HG03139 (cell line): Measurements from ENCODE around the gene BRINP1.
"Not testable (repeated sequence)": the region's sequence is repeated elsewhere in the genome, so short reads cannot be mapped to it uniquely, and the experiment has no call there.

ENCODE experiments used
- ATAC-seq: cut with Tn5 transposase; IDR thresholded peaks from one replicate; pipeline ENCODE4 v1.9.1; 2021; ENCODE audit not compliant: unreplicated experiment

Gene BRINP1

GRCh38 chr9:119215651-119216050, 153.6 kb downstream of the BRINP1 start:
- no peak for ATAC-seq

DNA sequence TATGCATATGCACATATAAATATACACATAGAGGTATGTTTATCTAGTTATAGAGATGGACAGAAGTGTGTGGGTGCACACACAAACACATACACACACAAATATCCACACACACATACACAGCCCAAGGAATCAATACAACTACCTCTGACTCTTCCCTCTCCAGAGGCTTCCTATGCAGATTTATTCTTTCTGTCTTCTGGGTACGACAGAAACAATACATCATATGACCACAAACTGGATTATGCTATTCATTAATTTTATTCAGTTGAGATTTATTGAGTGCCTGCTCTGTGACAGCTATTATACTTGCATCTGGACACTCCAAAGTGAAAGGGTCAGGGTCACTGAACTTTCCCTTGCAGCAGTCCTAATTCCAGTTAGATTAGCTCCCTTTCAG, 155.8 kb downstream of the BRINP1 start:
- ATAC-seq, result no peak

DNA sequence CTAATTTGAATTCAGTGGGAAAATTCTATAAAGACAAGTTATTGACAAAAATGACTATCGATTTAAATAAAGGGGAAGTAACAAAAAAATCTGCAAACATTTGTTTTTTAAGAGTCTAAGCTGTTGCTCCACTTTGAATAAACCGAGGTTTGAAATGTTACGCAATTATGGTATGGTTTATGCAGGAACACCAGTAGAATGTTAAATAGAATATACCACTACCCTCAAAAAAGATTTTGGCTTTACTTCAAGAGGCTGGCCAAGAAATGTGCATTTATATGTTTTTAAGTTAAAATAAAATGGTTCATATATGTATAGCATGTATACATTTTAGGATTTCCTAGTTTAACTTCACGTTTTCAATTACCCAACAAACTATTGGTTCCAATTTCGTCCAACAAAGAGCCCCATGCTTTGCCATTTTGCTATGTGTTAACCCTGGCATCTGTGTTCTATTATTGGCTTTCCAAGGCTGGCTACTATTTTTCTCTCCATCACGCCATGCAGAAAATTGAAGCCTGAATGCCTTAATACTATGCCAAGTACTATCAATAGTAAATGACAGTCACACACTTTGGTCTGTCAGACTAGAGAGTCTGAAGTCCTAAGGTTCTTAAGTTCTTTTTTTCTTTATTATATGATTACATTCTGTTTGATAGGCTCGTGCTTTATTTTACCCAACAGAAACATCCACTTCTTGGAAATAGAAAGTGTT, 171.2 kb downstream of the BRINP1 start:
- ATAC-seq, result no peak

- ATAC-seq, result no peak
Measured at GRCh38 chr9:119195521-119195920, 173.7 kb downstream of the BRINP1 start.

- ATAC-seq, result no peak
Measured at GRCh38 chr9:119185298-119185697, 183.9 kb downstream of the BRINP1 start.

DNA sequence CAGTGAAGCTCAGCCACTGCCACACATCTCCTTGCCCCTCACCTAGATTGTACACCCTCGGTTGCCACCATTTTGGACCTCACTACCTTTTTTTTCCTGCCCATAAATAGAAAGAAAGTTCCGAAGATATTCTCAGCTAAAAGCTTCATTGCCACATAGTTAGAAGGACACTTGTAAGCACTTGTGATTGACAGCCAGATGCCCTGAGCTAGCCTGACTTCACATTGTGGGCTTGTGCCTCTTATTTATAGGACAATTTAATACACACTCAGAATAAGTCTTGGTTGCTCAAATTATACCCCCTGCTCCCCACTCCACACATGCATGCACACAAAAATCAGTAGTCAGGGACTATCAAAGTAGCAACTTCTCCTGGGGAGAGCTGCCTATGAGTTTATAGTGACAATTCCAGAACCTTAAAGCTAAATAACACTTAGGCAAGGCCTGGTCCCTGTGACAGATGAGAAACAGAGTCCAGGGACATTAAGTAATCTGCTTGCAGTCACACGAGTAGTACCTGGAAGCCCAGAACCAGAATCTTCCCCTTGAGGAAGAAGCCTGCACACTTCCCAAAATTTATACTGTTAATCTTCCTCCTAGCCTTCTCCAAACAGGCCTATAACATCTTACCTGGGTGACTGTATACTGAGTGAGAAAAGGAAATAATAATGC, 184.8 kb downstream of the BRINP1 start:
- ATAC-seq, result no peak

- ATAC-seq, result no peak
Measured at GRCh38 chr9:119181561-119181960, 187.7 kb downstream of the BRINP1 start.

GRCh38 chr9:119180897-119181296, 188.3 kb downstream of the BRINP1 start:
- no peak for ATAC-seq

DNA sequence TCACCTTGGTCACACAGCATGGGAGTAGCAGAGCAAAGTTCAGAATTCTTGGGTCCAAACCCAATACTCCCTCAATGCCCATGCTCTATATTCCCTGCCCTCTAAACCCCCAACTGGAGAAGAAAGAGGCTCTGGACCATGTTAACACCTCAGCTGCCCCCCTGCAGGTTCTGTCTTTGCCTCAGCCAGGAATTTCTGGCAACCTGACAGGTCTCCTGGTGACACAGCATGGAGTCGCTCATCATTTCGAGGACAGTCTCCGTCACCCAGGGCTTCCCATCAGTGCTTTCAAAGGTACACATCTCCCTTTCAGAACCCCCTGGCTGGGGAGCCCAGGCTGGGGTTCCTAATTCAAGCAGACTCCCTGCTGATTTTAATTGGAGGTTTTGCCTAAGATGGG, 189.5 kb downstream of the BRINP1 start:
- ATAC-seq, result no peak

GRCh38 chr9:119177196-119177595, 192.0 kb downstream of the BRINP1 start:
- ATAC-seq, result no peak

DNA sequence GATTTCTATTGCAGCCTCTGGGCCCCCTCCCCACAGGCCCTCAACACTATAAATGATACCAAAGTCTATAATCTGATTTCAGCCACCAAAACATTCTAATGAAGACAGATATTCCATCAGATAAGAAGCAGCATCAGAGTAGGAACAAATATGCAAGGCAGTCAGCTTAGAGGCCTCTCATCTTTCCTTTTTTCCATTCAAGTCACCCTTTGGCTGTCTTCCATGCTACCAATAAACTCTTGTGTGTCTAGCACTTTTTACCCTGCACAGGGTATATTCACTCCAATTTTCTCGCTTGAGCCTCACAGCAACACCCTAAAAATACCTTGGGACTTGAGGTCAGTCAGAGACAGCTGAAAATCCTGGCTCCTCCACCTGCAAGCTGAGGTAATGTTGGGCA, 193.7 kb downstream of the BRINP1 start:
- no peak for ATAC-seq

GRCh38 chr9:119169222-119169621, 200.0 kb downstream of the BRINP1 start:
- ATAC-seq, result not testable (repeated sequence)

DNA sequence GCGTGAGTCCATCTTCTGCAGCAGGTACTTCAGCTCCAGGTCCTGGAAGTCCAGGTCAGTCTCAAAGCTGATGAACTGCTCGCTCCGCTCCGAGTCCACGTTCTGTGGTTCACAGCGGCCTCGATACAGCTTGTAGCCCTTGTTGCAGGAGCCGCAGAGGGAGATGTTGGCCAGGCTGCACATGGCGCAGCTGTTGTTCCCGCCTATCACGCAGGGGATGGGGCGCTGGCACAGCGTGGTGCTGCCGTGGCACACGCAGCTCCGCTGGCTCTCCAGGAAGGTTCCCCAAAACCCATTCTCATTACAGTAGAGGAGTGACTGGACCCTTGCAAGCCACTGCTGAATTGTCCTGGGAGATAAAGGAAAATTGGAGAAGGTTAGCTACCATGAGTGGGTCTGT, 201.4 kb downstream of the BRINP1 start:
- no peak for ATAC-seq

- ATAC-seq, result no peak
Measured at GRCh38 chr9:119167267-119167666, 202.0 kb downstream of the BRINP1 start.

GRCh38 chr9:119166096-119166495, 203.1 kb downstream of the BRINP1 start:
- ATAC-seq, result no peak

- no peak for ATAC-seq
Measured at GRCh38 chr9:119165131-119165530, 204.1 kb downstream of the BRINP1 start.

GRCh38 chr9:119164716-119165115, 204.5 kb downstream of the BRINP1 start:
- no peak for ATAC-seq

DNA sequence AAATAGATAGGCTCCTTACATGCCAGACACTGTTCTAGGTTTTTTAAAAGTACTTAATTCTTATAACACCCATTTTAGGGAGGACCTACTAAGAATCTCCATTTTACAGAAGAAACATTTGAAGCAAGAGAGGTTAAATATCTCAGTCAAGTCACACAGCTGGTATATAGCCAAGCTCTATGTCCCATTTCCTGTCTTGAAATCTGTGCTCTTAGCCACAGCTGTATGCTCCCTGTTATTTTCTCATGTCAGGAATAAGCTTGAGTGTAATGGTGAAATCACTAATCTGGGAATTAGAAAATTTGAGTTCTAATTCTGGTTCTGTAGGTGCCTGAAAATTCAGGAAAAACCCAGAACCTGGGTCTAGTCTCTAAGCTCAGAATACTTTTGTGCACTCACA, 208.7 kb downstream of the BRINP1 start:
- ATAC-seq, result no peak

- no peak for ATAC-seq
Measured at GRCh38 chr9:119159386-119159785, 209.8 kb downstream of the BRINP1 start.

GRCh38 chr9:119157196-119157595, 212.0 kb downstream of the BRINP1 start:
- no peak for ATAC-seq

- no peak for ATAC-seq
Measured at GRCh38 chr9:119156354-119156753, 212.9 kb downstream of the BRINP1 start.

GRCh38 chr9:119154527-119154926, 214.7 kb downstream of the BRINP1 start:
- ATAC-seq, result no peak

GRCh38 chr9:119153402-119153801, 215.8 kb downstream of the BRINP1 start:
- no peak for ATAC-seq
